ENCODE results near the gene RASSF4.

The RASSF4 gene

DNA sequence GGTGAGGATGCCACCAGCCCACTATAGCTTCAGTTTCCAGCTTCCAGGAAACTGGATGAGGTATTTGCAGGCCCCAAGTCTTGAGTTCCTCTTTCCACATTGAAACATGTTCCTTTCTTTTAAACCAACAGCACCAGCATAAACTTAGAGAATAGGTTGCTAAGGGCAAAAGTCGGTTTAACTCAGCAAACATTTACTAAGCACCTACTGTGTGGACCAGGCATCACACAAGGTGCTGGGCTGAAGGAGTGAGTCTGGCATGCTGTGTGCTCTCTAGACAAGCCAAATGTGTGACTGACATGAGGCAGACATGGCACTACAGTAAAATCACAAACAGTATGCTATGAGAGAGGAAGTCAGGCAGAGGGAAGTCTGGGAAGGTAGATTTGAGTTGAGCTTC lies 11.0 kb upstream of the RASSF4 start:
- DNase-seq (ENCODE audit: low spot score), result no peak

GRCh38 chr10:44949127-44949802 lies 10.3 kb upstream of the RASSF4 start:
- no peak for DNase-seq (ENCODE audit: low spot score)

DNA sequence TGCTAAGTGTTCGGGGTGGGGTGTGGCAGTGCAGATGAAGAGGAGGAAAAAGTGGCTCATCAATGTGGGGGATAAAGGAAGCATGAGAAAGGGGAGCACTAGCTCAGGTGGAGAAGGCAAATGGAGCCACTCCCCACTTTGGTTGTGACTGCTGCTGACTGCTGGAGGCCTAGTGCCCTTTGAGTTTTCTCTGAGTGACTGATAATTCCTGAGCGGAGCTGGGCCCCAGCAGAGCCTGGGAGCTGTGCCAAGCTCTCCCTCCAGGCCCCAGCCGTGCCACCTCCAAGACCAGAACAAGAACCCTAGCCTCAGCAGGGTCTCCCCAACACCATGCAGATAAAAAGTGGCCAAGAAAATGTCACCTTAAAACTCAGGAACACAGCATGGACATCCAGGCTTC lies 9.7 kb upstream of the RASSF4 start:
- no peak for DNase-seq (ENCODE audit: low spot score)

GRCh38 chr10:44950326-44951225 lies 9.0 kb upstream of the RASSF4 start:
- no peak for DNase-seq (ENCODE audit: low spot score)

DNA sequence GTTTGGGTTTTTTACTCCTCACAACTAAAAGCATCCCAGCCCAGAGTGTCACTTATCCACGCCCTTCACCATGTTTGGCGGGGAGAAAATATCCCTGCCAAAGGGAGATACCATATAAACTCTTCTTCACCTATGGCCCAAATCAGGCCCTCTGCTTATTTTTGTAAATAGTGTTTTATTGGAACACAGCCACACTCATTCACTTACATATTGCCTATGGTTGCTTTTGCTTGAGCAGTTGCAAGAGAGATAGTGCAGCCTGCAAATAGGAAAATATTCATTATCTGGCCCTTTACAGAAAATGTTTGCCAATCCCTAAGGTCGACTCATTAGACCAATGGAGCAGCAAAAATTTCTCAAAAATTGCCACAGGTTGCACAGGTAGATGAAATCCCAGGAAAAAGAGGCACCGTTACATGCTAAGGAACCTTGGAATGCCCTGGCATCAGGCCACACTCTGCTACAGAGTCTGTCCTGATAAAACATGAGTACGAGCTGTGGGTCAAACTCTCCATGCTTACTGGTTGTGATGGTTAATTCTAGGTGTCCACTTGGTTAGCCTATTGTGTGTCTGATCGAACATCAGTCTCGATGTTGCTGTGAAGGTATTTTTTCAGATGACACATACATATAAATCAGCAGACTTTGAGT lies 7.9 kb upstream of the RASSF4 start:
- no peak for DNase-seq (ENCODE audit: low spot score)

DNA sequence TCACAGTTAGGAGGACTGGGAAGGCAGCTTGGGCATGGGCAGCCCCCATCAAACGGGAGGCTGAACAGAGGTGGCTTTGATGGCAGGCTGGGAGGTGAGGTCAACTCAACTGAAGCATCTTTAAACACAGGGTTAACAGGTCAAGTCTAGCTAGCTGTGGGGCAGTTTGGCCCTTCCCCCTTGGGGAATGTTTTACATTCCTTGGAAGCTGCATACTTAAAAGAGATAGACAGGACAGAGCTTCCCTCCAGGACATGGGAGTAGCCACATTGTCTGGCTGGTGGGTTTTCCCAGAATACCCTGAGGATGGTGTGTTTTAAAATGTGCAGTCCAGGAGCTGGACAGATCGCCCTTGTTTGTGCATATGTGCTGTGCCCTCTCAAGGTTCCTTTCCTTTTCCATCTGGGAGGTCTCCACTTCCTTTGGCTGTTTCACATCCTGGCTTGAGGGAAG lies 6.8 kb upstream of the RASSF4 start:
- DNase-seq (ENCODE audit: low spot score), result no peak

DNA sequence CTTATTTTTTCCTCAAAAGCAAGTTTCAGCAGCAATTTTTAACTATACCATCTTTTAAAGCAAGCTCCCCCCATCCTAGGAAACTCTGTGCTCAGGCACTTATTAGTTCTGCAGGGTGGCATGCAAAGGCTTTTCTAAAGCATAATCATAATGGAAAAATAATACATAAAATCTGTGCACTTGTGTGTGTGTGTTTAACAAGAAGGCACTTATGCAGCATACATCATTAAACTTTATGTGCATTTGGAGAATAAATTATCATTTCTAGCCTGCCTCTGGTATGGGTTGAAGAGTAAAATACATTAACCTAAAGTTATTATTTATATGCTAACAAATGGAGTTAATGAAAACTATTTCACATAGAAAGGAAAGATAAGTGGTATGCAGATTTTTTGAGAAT lies 5.6 kb upstream of the RASSF4 start:
- no peak for DNase-seq (ENCODE audit: low spot score)

- DNase-seq (ENCODE audit: low spot score), result no peak
Measured at GRCh38 chr10:44954962-44955361, 4.6 kb upstream of the RASSF4 start.

GRCh38 chr10:44955413-44956070 lies 4.1 kb upstream of the RASSF4 start:
- DNase-seq (ENCODE audit: low spot score), result no peak

DNA sequence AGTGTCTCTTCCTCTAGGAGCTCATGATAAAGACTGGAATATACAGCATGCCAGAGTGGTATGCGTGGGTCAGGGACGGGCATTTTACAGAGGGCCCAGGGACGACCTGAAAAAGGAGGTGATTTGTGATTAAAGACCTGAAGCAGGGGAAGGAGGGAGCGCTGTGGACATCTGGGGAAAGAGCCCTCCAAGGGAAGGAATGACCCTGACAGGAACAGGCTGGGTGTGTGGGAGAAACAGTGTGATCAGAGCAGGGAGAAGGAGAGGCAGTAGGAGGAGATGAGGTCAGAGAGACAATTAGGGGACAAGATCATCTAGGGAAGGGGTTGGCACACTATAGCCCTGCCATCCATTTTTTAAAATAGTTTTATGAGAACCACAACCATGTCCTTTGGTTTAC lies 3.4 kb upstream of the RASSF4 start:
- no peak for DNase-seq (ENCODE audit: low spot score)

GRCh38 chr10:44956717-44957706 lies 2.6 kb upstream of the RASSF4 start:
- DNase-seq (ENCODE audit: low spot score), result no peak

DNA sequence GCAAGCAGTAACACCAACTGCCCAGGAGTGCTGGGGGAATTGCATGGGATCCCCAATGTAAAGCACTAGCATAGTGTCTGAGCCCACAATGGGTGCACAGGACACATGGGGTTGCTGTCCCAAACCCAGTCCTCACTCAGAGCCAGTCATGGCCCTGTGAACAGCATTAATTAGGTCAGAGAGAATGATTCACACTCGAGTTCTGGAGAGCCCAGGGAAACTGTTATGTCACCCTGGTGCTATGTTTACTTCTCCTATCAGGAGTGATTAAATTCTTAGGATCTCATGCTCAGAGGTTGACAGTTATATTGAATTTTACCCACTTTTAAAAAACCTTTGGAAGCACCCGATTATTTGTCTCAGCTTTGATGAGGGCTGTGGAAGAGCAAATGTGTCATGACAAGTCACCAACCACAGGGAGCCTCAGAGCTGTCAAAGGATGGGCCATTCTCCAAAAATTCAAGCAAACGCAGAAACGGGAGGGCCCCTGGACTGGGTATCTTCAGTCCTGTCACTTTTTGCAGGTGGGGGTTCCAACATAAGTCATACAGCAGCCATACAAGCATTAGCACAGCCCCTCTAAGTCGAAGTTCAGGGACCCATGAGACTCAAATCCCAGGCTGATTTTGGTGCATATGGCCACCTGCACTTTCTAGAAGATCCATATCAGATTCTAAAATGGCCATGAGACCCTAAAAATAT lies 1.3 kb upstream of the RASSF4 start:
- no peak for DNase-seq (ENCODE audit: low spot score)

- no peak for DNase-seq (ENCODE audit: low spot score)
Measured at GRCh38 chr10:44958898-44959246, 730 bp upstream of the RASSF4 start.

DNA sequence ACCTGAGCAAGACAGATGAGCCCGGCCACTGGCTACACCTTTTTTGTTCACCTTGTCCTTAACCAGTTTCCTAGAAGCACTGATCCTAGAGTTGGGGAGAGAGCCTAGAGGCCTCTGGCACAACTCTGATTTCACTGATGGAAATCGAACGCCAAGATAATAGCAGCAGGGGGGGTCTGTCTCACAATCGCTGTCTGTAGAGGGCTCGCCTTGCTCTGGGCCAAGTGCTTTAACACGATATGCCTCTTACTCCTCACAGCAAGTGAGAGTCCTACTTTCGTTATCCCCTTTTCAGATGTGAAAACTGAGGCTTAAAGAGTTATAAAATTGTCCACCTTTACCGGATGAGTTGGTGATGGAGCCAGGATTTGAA lies 472 bp downstream of the RASSF4 start:
- no peak for DNase-seq (ENCODE audit: low spot score)

GRCh38 chr10:44960482-44961229 lies 1.1 kb downstream of the RASSF4 start:
- no peak for DNase-seq (ENCODE audit: low spot score)

- no peak for DNase-seq (ENCODE audit: low spot score)
Measured at GRCh38 chr10:44961230-44961571, 1.6 kb downstream of the RASSF4 start.

GRCh38 chr10:44961931-44962750 lies 2.5 kb downstream of the RASSF4 start:
- DNase-seq (ENCODE audit: low spot score), result no peak

DNA sequence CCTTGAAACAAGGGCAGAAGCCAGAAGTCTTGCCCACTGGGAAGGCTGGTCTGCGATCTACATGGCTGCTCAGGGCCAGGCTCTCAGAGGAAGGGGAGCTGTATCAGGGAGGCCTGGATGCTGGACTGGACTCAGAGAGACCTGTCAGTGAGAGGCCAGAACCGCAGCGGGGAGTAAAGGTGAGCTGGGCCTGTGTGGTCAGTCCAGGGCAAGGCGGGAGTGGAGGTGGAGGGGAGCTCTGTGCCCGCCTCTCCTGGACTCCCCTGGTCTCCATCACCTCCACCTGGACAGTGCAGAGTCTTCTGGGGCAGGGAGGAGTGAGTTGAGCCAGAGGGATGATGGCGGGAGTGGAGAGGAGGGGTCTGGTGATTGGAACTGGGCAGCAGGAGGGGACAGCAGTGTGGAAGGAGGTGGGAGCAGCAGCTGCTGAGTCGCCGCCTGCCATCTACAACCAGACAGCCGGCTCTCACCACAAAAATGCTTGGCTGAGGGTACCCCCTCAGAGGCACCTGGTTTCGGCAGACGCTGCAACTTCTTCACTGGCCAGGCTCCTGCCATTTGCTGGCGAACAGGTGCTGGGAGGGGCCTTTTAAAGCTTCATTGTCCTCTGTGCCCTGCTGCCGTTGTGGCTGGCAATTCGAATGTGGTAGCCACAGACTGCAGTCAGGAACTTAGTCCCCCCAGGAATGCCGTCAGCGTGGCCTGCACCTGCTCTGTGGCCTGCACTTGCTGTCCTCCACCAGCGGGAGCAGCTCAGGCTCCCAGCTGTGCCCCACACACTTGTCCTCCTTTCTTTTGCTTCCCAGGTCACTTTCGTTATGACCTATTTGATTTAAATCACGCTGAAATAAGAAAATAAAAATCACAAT lies 3.5 kb downstream of the RASSF4 start:
- no peak for DNase-seq (ENCODE audit: low spot score)

Data from hematopoietic multipotent progenitor cell treated with erythropoietin and hydrocortisone succinate and interleukin-3 and kit ligand, for 17 days (in vitro differentiated cells).